ENCODE measurements around the gene DYNC1LI1. TPM values are rescaled to one million over a fixed set of nuclear protein-coding genes. Genes with fewer than 3 reads are reported as not detected.
"Not testable (repeated sequence)": the region's sequence is repeated elsewhere in the genome, so short reads cannot be mapped to it uniquely, and the experiment has no call there.

The DYNC1LI1 gene
- polyA plus RNA-seq, 6 donors from 2014 or later = 23.9 to 35.6 (median 32.2) TPM

- no peak for ATAC-seq (ENCODE audit: low read depth in 2 of 2)
- Mint-ChIP-seq H3K27me3 (peaks cover 3 to 17% (median 8%) of the 10 kb centered on the region in 3 donors), H3K4me1 (no peaks in the 10 kb centered on the region), H3K36me3 (no peaks in the 10 kb centered on the region), H3K9me3 (peaks cover 0 to 3% (median 0%) of the 10 kb centered on the region in 7 donors), H3K27ac (no peak overlapping the region), H3K4me3 (no peak overlapping the region)
- DNase-seq = no peak
These were observed 26.3 kb upstream of the DYNC1LI1 start for GRCh38 chr3:32596909-32597369.

- peaks cover 0 to 3% (median 0%) of the 10 kb centered on the region in 7 donors for H3K9me3 Mint-ChIP-seq
- H3K4me3 Mint-ChIP-seq = no peak overlapping the region
These were observed 25.7 kb upstream of the DYNC1LI1 start for GRCh38 chr3:32596282-32596908.

DNA sequence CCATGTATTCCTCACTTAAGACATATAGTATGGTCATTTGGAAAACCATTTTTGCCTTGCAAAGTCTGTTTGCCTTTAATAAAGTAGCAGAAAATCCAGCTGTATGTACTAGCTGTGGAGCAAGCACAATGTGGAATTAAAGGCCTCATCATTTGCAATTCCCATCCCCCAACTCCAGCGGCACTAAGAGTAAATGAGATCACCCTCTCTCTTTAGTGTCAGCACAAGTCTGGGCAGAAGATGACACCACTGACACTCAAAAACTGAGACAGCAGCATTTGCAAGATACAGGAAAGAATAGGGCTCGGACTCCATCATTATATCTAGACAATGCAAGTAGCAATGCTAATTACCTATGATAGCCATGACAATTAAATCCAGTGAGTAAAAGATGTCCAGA lies 24.7 kb upstream of the DYNC1LI1 start:
- peaks cover 0 to 3% (median 0%) of the 10 kb centered on the region in 7 donors for H3K9me3 Mint-ChIP-seq
- ATAC-seq (ENCODE audit: low read depth in 2 of 2) = no peak
- no peak overlapping the region for H3K4me3 Mint-ChIP-seq

More at GRCh38 chr3:32596282-32596908, 25.7 kb upstream of the DYNC1LI1 start:
- DNase-seq = no peak
- H3K4me1 Mint-ChIP-seq = no peaks in the 10 kb centered on the region
- H3K27ac Mint-ChIP-seq = no peak overlapping the region
- H3K36me3 Mint-ChIP-seq = no peaks in the 10 kb centered on the region
- no peak for ATAC-seq (ENCODE audit: low read depth in 2 of 2)
- peaks cover 3 to 17% (median 8%) of the 10 kb centered on the region in 3 donors for H3K27me3 Mint-ChIP-seq

DNA sequence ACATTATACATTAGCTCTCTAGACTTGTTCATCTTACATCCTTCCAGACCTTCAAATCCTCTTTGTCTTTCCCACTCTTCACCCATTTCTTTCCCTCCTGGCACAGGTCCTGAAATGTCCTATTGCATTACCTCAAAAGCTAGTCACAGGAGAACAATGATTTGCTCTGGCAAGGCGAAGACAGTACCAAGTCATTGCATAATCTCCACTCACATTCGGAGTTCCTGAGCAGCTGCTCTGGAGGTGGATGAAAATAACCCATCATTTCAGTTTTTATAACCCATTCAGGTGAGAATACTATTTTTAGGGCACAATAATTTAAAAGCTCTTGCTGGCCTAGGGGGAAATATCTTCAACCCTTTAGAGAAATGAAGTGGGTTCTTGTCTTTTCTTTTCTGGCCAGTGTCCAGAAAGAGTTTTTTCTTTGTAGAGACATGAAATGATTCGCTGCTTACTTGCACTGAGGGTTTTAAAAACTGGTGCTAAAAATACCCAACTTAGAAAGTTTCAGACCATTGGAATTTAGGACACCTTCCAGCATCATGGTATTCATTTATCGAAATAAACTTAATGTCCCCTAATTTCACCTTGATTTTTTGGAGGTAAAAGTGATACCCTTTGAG lies 23.4 kb upstream of the DYNC1LI1 start:
- Mint-ChIP-seq H3K9me3 (no peaks in the 10 kb centered on the region), H3K27ac (peak overlapping the region in 1 of 6 donors; percentile 22), H3K4me3 (no peak overlapping the region), H3K27me3 (peaks cover 0 to 7% (median 6%) of the 10 kb centered on the region in 3 donors), H3K4me1 (no peaks in the 10 kb centered on the region), H3K36me3 (no peaks in the 10 kb centered on the region)
- no peak for DNase-seq
- ATAC-seq (ENCODE audit: low read depth in 2 of 2) = no peak

More for the DNA sequence above, 24.7 kb upstream of the DYNC1LI1 start:
- Mint-ChIP-seq H3K4me1 (no peaks in the 10 kb centered on the region), H3K27ac (no peak overlapping the region), H3K36me3 (no peaks in the 10 kb centered on the region), H3K27me3 (peaks cover 1 to 8% (median 7%) of the 10 kb centered on the region in 3 donors)
- no peak for DNase-seq

- no peaks in the 10 kb centered on the region for H3K9me3 Mint-ChIP-seq
- peak overlapping the region in 1 of 6 donors; percentile 75 for H3K27ac Mint-ChIP-seq
- H3K36me3 Mint-ChIP-seq = no peaks in the 10 kb centered on the region
- H3K27me3 Mint-ChIP-seq = peaks cover 0 to 6% (median 2%) of the 10 kb centered on the region in 3 donors
- H3K4me3 Mint-ChIP-seq = no peak overlapping the region
- no peak for DNase-seq
- H3K4me1 Mint-ChIP-seq = no peaks in the 10 kb centered on the region
- ATAC-seq (ENCODE audit: low read depth in 2 of 2) = no peak
These were observed 22.2 kb upstream of the DYNC1LI1 start for GRCh38 chr3:32592696-32593353.

- no peaks in the 10 kb centered on the region for H3K36me3 Mint-ChIP-seq
- no peak for DNase-seq
- peak overlapping the region in 1 of 8 donors; percentile 15 for H3K4me3 Mint-ChIP-seq
- ATAC-seq (ENCODE audit: low read depth in 2 of 2) = no peak
- H3K9me3 Mint-ChIP-seq = no peaks in the 10 kb centered on the region
- no peak overlapping the region for H3K27ac Mint-ChIP-seq
- no peaks in the 10 kb centered on the region for H3K4me1 Mint-ChIP-seq
- H3K27me3 Mint-ChIP-seq = peaks cover 0 to 6% (median 0%) of the 10 kb centered on the region in 3 donors
These were observed 21.4 kb upstream of the DYNC1LI1 start for GRCh38 chr3:32592011-32592410.

DNA sequence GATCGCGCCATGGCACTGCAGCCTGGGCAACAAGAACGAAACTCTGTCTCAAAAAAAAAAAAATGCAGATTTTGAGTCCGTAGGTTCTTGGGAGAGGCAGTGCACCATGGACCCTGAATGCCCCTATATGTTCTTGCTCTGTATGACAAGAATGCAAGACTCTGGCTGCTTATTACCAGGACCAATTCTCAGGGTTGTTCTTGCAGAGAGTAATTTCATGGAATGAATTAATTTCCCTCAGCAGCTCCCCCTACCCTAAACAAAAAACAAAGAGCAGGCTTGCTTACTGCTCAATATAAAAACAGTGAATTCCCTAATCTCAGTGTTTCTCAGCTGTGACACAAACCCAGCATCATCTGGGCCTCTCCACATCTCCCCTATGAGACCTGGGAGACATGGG lies 20.5 kb upstream of the DYNC1LI1 start:
- Mint-ChIP-seq H3K9me3 (no peaks in the 10 kb centered on the region), H3K4me1 (no peaks in the 10 kb centered on the region), H3K27ac (peak overlapping the region in 1 of 6 donors; percentile 5), H3K4me3 (no peak overlapping the region), H3K27me3 (peaks cover 0 to 6% (median 0%) of the 10 kb centered on the region in 3 donors), H3K36me3 (no peaks in the 10 kb centered on the region)
- ATAC-seq (ENCODE audit: low read depth in 2 of 2) (no peak), DNase-seq (no peak)

DNA sequence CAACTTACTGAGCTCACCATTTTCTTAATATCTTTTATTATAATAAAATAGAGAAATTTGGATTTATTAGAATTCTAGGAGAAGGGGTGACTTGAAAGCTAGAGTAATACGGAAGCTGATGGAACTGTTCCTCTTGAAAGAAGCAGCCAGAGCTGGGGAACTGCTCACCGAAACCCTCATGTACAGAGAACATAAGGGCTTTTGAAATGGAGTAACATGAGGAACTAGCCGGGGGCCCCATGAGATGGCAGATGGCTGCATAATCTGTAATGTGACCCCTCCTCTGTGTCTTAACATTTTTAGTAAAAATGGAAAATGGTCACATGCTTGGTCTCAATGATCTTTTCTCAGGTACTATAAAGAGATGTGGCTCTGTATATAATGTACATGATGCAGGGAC lies 15.7 kb upstream of the DYNC1LI1 start:
- no peak for ATAC-seq (ENCODE audit: low read depth in 2 of 2)
- no peak for DNase-seq
- H3K36me3 Mint-ChIP-seq = no peaks in the 10 kb centered on the region

GRCh38 chr3:32584660-32585059 lies 14.0 kb upstream of the DYNC1LI1 start:
- H3K27me3 Mint-ChIP-seq = no peaks in the 10 kb centered on the region

More for the DNA sequence above, 15.7 kb upstream of the DYNC1LI1 start:
- H3K4me3 Mint-ChIP-seq = no peak overlapping the region
- peaks cover 0 to 6% (median 0%) of the 10 kb centered on the region in 3 donors for H3K27me3 Mint-ChIP-seq
- H3K27ac Mint-ChIP-seq = no peak overlapping the region
- no peaks in the 10 kb centered on the region for H3K9me3 Mint-ChIP-seq
- no peaks in the 10 kb centered on the region for H3K4me1 Mint-ChIP-seq

DNA sequence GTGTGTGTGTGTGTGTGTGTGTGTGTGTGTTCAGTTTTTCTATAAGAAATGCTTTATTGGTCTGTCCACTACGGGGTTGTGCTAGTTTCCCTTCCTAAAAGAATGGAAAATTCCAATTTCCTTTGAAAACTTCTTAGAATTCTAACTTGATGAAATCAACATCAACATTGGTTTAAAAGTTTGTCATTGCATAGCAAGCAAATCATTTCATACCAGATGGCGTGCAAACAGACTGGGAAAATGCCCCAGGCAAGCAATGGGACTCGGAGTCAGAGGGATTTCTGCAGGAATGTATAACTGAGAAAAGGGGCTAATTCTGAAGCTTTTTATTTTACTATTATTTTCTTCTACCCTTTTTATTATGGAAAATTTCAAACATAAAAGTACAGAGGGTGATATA lies 13.1 kb upstream of the DYNC1LI1 start:
- no peak for ATAC-seq (ENCODE audit: low read depth in 2 of 2)
- peak overlapping the region in 1 of 8 donors; percentile 80 for H3K4me3 Mint-ChIP-seq
- H3K9me3 Mint-ChIP-seq = no peaks in the 10 kb centered on the region
- H3K27ac Mint-ChIP-seq = no peak overlapping the region
- H3K36me3 Mint-ChIP-seq = no peaks in the 10 kb centered on the region
- no peak for DNase-seq
- H3K4me1 Mint-ChIP-seq = peaks cover 0 to 6% (median 0%) of the 10 kb centered on the region in 3 donors
- no peaks in the 10 kb centered on the region for H3K27me3 Mint-ChIP-seq

More at GRCh38 chr3:32584660-32585059, 14.0 kb upstream of the DYNC1LI1 start:
- ATAC-seq (ENCODE audit: low read depth in 2 of 2) (no peak), DNase-seq (no peak)
- Mint-ChIP-seq H3K27ac (no peak overlapping the region), H3K4me1 (peaks cover 0 to under 1% (median 0%) of the 10 kb centered on the region in 3 donors), H3K4me3 (no peak overlapping the region), H3K9me3 (no peaks in the 10 kb centered on the region), H3K36me3 (no peaks in the 10 kb centered on the region)

- ATAC-seq (ENCODE audit: low read depth in 2 of 2); DNase-seq; H3K27me3 Mint-ChIP-seq; H3K36me3 Mint-ChIP-seq; H3K9me3 Mint-ChIP-seq: not testable (repeated sequence)
- H3K27ac Mint-ChIP-seq = peak overlapping the region in 1 of 6 donors; percentile 74
- H3K4me3 Mint-ChIP-seq = peak overlapping the region in 1 of 8 donors; percentile 64
- H3K4me1 Mint-ChIP-seq = peaks cover 11 to 23% (median 12%) of the 10 kb centered on the region in 3 donors
These were observed 8.0 kb upstream of the DYNC1LI1 start for GRCh38 chr3:32578669-32579068.

DNA sequence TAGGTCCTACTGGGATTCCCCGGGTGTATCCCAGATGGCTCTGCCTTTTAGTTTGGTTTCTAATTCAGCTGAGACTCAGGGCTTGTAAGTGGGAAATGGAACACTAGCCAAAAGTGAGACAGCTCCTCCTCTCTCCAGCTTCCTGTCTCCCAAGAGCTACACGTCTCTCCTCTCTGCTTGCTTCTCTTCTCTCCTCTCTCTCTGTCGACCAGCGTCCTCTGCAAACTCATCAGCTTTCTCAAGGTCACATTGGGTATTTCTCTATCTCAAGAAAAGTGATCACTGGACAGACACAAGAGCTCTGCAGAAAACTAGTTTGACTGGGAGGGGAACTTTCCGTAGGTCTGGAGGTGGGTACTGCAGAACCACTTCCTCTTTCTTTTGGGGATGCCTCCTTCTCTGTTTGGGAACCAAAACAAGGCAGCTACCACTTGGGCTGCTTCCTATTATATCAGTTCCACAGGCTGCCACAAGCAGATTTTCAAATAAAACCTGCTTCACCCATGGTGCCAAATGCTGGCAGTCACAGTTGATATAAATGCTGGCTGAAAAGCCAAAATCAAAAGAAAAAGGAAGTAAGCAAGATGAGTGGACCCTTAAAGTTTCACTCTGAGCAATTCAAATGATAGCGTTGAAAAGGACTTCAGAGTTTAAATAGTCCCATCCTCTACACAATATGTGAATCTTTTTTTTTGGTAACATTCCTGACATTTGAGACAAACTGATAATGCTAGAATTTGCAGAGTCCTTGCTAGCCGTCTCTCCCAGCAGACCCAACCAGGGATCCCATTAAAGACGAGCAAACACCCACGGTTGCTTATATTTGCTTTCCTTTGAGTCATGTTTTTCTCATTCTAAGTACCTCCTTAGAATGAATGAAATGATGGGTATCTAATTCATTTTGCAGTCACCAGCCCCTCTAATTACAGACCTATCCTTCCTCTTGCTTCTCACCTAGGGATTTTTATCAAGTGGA lies 7.2 kb upstream of the DYNC1LI1 start:
- Mint-ChIP-seq H3K4me3 (peak overlapping the region; percentile 33 to 78 (median 53)), H3K36me3 (no peaks in the 10 kb centered on the region), H3K27me3 (no peaks in the 10 kb centered on the region), H3K27ac (peak overlapping the region; percentile 1 to 92 (median 67)), H3K4me1 (peaks cover 11 to 23% (median 12%) of the 10 kb centered on the region in 3 donors), H3K9me3 (no peaks in the 10 kb centered on the region)
- ATAC-seq (ENCODE audit: low read depth in 2 of 2) = peak; percentile 96 to 97
- peak; percentile 62 for DNase-seq
